C1 segment of cervical spinal cord (tissue), 14 donors: Measurements from ENCODE around the gene TMEM131.

ENCODE experiments used
- DNase-seq, 14 donors: peaks; one replicate each; lab custom pipeline; 2025; lab: John Stamatoyannopoulos, UW

Gene TMEM131

DNA sequence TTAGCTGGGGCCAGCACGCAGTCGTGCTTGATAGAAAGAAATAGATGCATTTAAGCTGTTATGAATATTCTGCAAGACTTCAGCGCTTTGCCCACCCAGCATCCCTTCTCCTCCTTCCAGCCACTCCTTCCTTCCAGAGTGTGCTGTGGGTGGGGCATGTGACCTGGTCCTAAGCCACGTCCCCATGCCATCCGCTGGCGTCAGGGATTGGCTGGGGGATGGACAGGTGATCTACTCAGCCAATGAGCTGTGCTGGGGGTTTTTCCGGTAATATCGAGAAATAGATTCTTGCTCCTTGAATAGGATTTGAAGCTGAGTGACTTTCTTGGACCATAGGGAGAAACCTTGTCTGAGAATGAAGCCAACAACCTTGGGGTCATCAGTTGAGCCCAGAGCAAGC is 287.1 kb downstream of the TMEM131 start:
- no peak for DNase-seq

DNA sequence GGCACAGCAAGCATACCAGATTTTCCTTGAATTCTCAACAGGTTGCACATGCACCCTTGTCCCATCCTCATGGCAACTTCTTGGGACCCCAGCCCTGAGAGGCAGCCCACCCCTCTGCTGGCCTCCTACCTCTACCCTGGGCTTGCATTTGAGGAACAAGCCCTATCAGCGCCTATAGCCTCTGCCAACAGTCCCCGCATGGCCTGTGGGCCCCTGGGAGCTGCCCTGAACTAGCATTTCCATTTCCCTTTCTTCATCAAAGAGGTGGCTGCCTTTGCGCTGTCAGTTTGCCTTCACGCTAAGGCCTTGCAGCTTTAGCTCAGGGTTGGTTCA is 287.7 kb downstream of the TMEM131 start:
- no peak for DNase-seq

DNA sequence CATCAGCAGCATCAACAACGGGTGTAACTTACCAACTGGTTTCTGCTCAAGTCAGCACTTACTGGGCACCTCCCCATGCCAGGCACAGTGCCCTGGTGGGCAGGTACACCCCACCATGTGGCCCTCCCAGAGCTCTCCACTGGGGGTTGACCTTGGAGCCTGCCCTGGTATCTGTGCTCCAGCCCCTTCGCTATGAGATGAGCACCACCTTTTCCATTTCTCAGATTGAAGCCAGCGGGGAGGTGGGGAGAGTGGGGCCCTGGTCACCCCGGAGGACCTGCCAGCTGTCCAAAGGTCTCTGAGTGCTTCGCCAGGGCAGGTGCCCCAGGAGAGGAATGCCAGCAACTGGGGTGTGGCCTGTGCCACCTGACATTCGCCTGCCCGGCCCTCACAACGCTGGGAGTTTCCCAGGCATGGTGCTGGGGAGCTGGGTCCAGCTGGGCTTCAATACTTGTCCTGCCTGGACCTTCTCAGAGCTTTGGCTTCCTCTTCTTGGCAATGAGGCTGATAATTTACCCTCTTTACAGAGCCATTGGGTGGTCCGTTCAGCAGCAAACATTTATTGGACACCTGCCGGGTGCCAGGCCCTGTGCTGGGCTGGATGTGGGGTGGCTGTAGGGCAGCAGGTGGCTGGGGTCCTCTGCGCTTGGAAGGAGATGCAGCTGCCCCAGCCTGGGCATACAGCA is 288.2 kb downstream of the TMEM131 start:
- no peak for DNase-seq

DNA sequence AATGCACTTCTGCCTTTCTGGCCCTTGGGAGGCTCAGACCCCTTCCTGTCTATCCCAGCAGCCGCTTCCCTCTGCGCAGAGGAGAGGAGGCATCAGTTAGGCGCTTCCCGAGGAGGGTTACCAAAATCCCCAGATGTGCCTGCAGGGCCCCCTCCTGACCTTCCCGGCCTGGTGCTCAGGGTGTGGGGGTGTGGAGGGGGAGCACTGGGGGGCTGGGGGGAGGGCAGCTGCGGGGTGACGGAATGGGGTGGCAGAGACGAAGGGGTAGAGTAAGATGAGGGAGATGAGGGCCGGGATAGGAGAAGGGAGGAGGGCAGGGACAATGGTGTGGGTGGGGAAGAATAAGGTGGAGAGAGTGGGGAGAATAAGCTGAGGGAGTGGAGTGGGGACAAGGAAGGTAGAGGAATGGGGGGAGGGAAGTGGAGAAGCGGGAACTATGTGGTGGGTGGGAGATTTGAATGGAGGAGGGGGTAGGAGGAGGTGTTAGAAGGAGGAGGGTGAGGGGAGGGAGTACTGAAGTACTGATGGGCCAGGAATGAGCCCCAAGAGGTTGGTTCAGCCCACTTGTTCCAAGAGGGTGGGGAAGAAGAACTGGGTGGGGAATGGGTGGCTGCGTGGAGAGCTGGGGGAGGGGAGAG is 288.9 kb downstream of the TMEM131 start:
- no peak for DNase-seq
